Epithelial cell of proximal tubule (primary cell): ENCODE data around the gene LTBP2. TPM values are rescaled to one million over a fixed set of nuclear protein-coding genes. Genes with fewer than 3 reads are reported as not detected.

Experiments used
- DNase-seq: peaks from one replicate; pipeline ENCODE4 v3.0.0-alpha.2; 2011; ENCODE audit warnings: low read depth
- H3K4me3 ChIP-seq: 2 replicates; pipeline ENCODE4 v1.5.1; 2011; ENCODE audit warnings: low read depth, mild to moderate bottlenecking, low read length
- total RNA-seq: library from RNA; depleted of rRNA; stranded (reverse); fragments of >200 nt; gene quantifications from 2 replicates; pipeline ENCODE4 v1.2.3, GENCODE V29; 2015
- TF ChIP-seq, protein P1 (sequence below): conservative IDR thresholded peaks from 2 replicates; pipeline ENCODE4 v1.5.1; 2012; ENCODE audit warnings: low read depth, mild to moderate bottlenecking, low read length

LTBP2 gene
- total RNA-seq, 1 donor from 2014 or later: 33.1 TPM

- no peak for DNase-seq
- TF ChIP-seq, protein P1, sequence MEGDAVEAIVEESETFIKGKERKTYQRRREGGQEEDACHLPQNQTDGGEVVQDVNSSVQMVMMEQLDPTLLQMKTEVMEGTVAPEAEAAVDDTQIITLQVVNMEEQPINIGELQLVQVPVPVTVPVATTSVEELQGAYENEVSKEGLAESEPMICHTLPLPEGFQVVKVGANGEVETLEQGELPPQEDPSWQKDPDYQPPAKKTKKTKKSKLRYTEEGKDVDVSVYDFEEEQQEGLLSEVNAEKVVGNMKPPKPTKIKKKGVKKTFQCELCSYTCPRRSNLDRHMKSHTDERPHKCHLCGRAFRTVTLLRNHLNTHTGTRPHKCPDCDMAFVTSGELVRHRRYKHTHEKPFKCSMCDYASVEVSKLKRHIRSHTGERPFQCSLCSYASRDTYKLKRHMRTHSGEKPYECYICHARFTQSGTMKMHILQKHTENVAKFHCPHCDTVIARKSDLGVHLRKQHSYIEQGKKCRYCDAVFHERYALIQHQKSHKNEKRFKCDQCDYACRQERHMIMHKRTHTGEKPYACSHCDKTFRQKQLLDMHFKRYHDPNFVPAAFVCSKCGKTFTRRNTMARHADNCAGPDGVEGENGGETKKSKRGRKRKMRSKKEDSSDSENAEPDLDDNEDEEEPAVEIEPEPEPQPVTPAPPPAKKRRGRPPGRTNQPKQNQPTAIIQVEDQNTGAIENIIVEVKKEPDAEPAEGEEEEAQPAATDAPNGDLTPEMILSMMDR: no peak
Measured at GRCh38 chr14:74630881-74631690, 19.0 kb upstream of the LTBP2 start.

GRCh38 chr14:74628418-74628817 lies 16.4 kb upstream of the LTBP2 start:
- TF ChIP-seq, protein P1: no peak
- DNase-seq: no peak
- H3K4me3 ChIP-seq: no peak overlapping the region

More at GRCh38 chr14:74630881-74631690, 19.0 kb upstream of the LTBP2 start:
- no peak overlapping the region for H3K4me3 ChIP-seq

DNA sequence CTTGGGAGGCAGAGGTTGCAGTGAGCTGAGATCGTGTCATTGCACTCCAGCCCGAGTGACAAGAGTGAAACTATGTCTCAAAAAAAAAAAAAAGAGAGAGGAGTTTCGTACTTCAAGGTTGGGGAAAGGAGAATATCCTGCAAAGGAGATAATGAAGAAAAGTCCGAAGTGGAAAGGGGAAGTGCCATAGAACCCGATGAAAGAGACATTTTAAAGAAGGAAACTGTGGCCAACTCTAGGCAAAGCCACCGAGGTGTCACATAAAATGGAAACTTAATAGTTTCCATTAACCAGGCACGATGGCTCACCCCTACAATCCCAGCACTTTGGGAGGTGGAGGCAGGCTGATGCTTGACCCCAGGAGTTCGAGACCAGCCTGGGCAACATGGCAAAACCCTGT lies 15.0 kb upstream of the LTBP2 start:
- no peak overlapping the region for H3K4me3 ChIP-seq
- no peak for DNase-seq
- TF ChIP-seq, protein P1: no peak

- no peak overlapping the region for H3K4me3 ChIP-seq
- TF ChIP-seq, protein P1: no peak
- DNase-seq: no peak
Measured at GRCh38 chr14:74622257-74622656, 10.2 kb upstream of the LTBP2 start.

GRCh38 chr14:74621556-74621955 lies 9.5 kb upstream of the LTBP2 start:
- no peak overlapping the region for H3K4me3 ChIP-seq
- TF ChIP-seq, protein P1: no peak
- no peak for DNase-seq

- TF ChIP-seq, protein P1: no peak
- DNase-seq: no peak
- H3K4me3 ChIP-seq: no peak overlapping the region
Measured at GRCh38 chr14:74620923-74621322, 8.9 kb upstream of the LTBP2 start.

- TF ChIP-seq, protein P1: no peak
- peak; percentile 95 for DNase-seq
- no peak overlapping the region for H3K4me3 ChIP-seq
Measured at GRCh38 chr14:74620497-74620921, 8.5 kb upstream of the LTBP2 start.
